ENCODE data around the gene PI4KB. TPM values are rescaled to one million over a fixed set of nuclear protein-coding genes. Genes with fewer than 3 reads are reported as not detected.

Gene PI4KB
- total RNA-seq, 1 experiment from 2014 or later, result 52.7 TPM

DNA sequence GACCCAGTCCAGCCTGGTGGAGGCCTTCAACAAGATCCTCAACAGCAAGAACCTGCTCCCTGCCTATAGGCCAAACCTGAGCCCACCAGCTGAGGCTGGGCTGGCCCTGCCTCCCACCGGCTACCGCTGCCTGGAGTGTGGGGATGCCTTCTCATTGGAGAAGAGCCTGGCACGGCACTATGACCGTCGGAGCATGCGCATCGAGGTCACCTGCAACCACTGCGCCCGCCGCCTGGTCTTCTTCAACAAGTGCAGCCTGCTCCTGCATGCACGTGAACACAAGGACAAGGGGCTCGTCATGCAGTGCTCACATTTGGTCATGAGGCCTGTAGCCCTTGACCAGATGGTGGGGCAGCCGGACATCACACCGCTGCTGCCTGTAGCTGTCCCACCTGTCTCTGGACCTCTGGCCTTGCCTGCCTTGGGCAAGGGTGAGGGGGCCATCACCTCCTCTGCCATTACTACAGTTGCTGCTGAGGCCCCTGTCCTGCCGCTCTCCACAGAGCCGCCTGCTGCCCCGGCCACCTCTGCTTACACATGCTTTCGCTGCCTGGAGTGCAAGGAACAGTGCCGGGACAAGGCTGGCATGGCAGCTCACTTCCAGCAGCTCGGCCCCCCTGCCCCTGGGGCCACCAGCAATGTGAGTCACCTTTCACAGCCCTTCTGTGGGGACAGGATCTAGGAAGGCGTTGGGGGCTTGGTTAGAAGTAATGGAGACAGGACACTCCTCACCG, 39.3 kb downstream of the PI4KB start:
- DNase-seq (ENCODE audit: low read depth, low spot score) (no peak), ATAC-seq (no peak)
- Histone ChIP-seq H3K27me3 (ENCODE audit: control insufficient read depth, insufficient read depth, low read length) (no peaks in the 10 kb centered on the region), H3K27ac (ENCODE audit: low read length) (no peak overlapping the region), H3K4me1 (ENCODE audit: control insufficient read depth, insufficient read depth, low read length) (peaks cover 13% of the 10 kb centered on the region), H3K9me3 (ENCODE audit: control insufficient read depth, insufficient read depth, low read depth, low read length) (no peaks in the 10 kb centered on the region), H3K36me3 (ENCODE audit: control insufficient read depth, insufficient read depth, low read length) (no peaks in the 10 kb centered on the region; the same call in none of the 2 replicates), H3K4me3 (ENCODE audit: low read depth in 2 of 2, low read length in 2 of 2) (no peak overlapping the region)
- ChIA-PET CTCF (interaction anchor here (0.5 kb wide), 1 partner anchor 405 kb away, joined by 3 read pairs; no protein-coding TSS in a partner anchor), POLR2A (interaction anchor here (0.6 kb wide), 1 partner anchor 201 kb away, joined by 3 read pairs; no protein-coding TSS in a partner anchor)
- TF ChIP-seq, protein P1, sequence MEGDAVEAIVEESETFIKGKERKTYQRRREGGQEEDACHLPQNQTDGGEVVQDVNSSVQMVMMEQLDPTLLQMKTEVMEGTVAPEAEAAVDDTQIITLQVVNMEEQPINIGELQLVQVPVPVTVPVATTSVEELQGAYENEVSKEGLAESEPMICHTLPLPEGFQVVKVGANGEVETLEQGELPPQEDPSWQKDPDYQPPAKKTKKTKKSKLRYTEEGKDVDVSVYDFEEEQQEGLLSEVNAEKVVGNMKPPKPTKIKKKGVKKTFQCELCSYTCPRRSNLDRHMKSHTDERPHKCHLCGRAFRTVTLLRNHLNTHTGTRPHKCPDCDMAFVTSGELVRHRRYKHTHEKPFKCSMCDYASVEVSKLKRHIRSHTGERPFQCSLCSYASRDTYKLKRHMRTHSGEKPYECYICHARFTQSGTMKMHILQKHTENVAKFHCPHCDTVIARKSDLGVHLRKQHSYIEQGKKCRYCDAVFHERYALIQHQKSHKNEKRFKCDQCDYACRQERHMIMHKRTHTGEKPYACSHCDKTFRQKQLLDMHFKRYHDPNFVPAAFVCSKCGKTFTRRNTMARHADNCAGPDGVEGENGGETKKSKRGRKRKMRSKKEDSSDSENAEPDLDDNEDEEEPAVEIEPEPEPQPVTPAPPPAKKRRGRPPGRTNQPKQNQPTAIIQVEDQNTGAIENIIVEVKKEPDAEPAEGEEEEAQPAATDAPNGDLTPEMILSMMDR (IDR thresholded peaks at IDR 0.05), result no peak
- BruUV-seq (replicated peaks), result no TSS peak
- in situ Hi-C loops (cut with HindIII; ENCODE audit: low pct_unique_long_range_greater_than_20kb, low sequenced_read_pairs) (no loop called here), intact Hi-C loops (cut with micrococcal nuclease; ENCODE audit: unreplicated experiment) (no loop called here)

DNA sequence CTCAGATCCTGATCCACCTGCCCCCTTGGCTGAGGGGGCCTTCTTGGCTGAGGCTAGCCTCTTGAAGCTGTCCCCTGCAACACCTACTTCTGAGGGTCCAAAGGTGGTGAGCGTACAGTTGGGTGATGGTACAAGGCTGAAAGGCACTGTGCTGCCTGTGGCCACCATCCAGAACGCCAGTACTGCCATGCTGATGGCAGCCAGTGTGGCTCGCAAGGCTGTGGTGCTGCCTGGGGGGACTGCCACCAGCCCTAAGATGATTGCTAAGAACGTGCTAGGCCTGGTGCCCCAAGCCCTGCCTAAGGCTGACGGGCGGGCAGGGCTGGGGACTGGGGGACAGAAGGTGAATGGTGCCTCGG, 39.9 kb downstream of the PI4KB start:
- no peak for ATAC-seq
- peaks cover 4% of the 10 kb centered on the region; the same call in 1 of the 2 replicates for H3K36me3 ChIP-seq (ENCODE audit: control insufficient read depth, insufficient read depth, low read length)
- CTCF ChIA-PET, result no interaction called here
- no peak overlapping the region for H3K4me3 ChIP-seq (ENCODE audit: low read depth in 2 of 2, low read length in 2 of 2)
- H3K9me3 ChIP-seq (ENCODE audit: control insufficient read depth, insufficient read depth, low read depth, low read length), result no peaks in the 10 kb centered on the region
- no peaks in the 10 kb centered on the region for H3K27me3 ChIP-seq (ENCODE audit: control insufficient read depth, insufficient read depth, low read length)
- POLR2A ChIA-PET, result interaction anchor here (0.6 kb wide), 1 partner anchor 202 kb away, joined by 3 read pairs; no protein-coding TSS in a partner anchor
- in situ Hi-C loops (cut with HindIII; ENCODE audit: low pct_unique_long_range_greater_than_20kb, low sequenced_read_pairs) (no loop called here), intact Hi-C loops (cut with micrococcal nuclease; ENCODE audit: unreplicated experiment) (no loop called here)
- H3K4me1 ChIP-seq (ENCODE audit: control insufficient read depth, insufficient read depth, low read length), result peaks cover 13% of the 10 kb centered on the region
- DNase-seq (ENCODE audit: low read depth, low spot score), result no peak
- no peak overlapping the region for H3K27ac ChIP-seq (ENCODE audit: low read length)
- no TSS peak for BruUV-seq (replicated peaks)
- TF ChIP-seq, protein P1 (IDR thresholded peaks at IDR 0.05), result no peak
- no peak for TF ChIP-seq POLR2AphosphoS5 (IDR thresholded peaks at IDR 0.05; ENCODE audit: low read depth, low read length)
- TF ChIP-seq, protein P2, sequence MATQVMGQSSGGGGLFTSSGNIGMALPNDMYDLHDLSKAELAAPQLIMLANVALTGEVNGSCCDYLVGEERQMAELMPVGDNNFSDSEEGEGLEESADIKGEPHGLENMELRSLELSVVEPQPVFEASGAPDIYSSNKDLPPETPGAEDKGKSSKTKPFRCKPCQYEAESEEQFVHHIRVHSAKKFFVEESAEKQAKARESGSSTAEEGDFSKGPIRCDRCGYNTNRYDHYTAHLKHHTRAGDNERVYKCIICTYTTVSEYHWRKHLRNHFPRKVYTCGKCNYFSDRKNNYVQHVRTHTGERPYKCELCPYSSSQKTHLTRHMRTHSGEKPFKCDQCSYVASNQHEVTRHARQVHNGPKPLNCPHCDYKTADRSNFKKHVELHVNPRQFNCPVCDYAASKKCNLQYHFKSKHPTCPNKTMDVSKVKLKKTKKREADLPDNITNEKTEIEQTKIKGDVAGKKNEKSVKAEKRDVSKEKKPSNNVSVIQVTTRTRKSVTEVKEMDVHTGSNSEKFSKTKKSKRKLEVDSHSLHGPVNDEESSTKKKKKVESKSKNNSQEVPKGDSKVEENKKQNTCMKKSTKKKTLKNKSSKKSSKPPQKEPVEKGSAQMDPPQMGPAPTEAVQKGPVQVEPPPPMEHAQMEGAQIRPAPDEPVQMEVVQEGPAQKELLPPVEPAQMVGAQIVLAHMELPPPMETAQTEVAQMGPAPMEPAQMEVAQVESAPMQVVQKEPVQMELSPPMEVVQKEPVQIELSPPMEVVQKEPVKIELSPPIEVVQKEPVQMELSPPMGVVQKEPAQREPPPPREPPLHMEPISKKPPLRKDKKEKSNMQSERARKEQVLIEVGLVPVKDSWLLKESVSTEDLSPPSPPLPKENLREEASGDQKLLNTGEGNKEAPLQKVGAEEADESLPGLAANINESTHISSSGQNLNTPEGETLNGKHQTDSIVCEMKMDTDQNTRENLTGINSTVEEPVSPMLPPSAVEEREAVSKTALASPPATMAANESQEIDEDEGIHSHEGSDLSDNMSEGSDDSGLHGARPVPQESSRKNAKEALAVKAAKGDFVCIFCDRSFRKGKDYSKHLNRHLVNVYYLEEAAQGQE (IDR thresholded peaks at IDR 0.05; ENCODE audit: insufficient read depth in 1 of 2, low read depth in 2 of 2, low read length in 1 of 2), result no peak
- no peak for TF ChIP-seq SIN3A (IDR thresholded peaks at IDR 0.05; ENCODE audit: borderline replicate concordance, insufficient read depth, low read depth, low read length)
- no peak for TF ChIP-seq TCF7L2 (IDR thresholded peaks at IDR 0.05; ENCODE audit: low read depth, low read length)
